NCI-H2227 treated with DMSO at 0.1 percent for 48 hours (cell line): Measurements from ENCODE around the gene MUC6.

ENCODE experiments used
- DNase-seq: peaks from one replicate; lab custom pipeline; 2025; lab: John Stamatoyannopoulos, UW

MUC6 gene

DNA sequence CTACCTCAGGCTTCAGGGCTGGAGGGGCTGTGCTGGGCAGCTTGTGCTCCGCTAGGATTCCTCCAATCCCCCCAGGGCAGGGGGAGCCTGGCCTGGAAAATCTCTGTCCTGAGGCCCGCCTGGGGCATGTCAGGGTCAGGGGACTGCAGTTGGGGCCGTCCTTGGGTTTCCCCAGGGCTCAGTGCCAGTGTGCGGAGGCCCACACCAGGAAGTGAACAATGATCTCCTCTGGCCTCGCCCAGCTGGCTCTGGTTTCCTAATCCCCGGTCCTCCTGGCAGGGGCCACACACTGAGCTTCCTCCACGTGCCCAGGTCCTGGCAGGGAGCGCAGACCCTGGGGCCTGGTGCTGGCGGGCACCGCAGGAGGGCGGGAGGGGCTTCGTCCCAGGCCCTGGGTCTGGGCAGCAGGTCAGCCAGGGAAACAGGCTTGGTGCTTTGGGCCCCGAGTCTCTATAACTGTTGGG, 36.8 kb upstream of the MUC6 start:
- DNase-seq, result no peak

DNA sequence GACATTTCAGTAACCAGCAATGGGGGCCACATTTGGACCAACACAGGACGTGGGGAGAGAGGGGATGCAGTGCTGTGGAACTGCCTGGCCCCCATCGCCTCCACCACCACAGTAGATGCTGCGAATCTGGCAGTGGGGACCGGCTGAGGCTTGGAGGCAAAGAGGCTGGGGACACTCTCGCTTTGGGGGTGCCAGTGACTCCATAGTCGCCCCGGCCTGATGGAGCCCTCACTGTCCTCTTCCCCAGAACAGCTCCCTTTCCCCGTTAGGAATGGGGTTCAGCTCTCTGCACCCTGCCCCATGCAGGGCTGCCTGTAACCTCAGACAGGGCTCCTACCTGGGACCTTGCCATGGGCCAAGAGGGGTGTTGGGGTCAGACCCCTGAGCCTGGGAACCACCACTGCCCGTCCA, 36.3 kb upstream of the MUC6 start:
- DNase-seq, result no peak

DNA sequence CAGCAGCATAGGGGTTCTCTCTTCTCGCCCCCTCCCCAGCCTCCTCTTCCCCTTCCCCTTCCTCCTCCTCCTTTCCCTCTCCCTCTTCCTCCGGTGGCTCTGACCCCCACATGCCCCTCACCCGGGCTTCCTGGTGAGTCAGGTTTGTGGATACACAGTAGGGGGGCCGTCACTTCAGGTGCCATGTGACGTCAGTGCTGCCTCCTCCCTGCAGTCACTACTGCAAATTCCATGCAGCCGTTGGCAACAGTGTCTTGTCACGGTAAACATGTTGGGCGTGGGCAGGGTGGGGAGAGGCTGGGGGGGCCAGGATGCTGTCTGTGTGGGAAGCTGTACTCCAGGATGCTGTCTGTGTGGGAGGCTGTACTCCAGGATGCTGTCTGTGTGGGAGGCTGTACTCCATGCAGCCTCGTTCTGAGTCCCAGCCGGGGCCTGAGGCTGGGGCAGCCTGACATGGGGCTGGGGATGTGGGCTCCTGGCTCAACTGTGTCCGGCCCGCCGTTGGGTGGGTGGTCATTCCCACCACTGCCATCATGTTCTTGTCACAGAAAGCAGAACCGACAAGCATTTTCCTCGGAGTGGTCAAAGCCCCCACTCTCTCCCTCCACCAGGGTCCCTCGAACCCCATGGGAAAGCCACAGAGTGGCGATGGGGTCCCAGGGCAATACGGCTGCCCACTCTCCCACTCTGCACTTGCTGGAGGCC, 35.8 kb upstream of the MUC6 start:
- no peak for DNase-seq

DNA sequence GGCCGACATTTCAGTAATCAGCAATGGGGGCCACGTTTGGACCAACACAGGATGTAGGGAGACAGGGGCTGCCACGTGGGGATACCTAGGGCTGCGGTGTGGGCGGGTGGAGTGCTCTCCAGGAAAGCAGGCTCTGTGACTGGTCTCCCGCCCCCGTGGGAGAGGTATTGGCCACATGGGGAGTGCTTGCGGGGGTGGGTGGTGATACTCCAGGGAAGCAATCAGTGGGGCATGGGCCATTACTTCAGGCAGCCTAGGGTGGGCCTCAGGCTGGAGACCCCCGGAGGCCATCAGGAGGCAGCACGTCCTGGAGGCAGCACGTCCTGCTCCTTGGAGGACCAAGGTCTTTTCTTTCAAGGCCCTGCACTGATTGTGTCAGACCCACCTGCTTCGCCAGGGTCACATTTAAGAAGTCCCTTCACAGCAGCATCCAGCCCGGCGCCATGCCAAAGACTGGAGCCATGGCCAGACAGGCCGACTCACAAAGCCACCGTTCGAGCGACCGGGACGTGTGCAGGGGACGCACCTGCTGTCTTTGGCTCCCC, 35.1 kb upstream of the MUC6 start:
- no peak for DNase-seq

DNA sequence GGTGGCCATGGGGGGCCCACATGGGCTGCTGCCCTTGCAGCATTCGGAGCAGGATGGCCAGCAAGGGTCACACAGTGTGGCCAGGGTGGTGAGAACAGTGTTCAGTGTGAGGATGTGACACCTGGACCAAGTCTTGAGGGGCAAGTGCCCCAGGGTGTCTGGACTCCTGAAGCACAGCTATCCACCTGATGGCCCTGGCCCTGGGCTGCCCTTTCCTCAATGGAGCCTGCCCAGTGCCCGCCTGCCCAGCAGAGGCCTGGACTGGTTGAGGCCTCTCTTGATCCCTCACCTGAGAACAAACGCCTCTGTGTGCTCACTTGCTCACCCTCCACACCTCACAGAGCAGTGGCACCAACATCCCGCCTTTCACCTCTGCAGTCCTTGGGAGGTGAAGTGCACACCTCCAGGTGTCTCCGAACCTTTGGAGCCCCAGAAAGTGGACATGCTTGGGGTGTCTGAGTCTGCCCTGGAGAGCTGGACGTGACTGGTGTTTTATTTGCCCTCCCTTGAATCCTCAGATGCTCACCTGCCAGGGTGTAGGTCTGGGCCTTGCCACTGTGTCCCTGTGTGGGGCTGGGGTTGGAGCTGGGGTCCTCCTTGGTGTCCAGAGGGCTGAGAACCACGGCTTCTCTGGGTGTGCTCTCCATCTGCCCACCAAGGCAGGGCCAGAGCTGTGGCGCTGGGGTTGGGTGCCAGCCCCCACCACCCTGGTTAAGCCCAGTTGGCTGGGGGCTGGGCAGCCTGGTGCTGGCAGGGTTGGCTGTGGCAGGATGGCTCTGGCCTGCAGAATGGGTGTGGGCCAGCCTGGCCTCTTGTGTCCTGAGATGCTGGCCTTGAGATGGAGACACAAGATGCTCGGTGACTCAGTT, 34.3 kb upstream of the MUC6 start:
- no peak for DNase-seq

DNA sequence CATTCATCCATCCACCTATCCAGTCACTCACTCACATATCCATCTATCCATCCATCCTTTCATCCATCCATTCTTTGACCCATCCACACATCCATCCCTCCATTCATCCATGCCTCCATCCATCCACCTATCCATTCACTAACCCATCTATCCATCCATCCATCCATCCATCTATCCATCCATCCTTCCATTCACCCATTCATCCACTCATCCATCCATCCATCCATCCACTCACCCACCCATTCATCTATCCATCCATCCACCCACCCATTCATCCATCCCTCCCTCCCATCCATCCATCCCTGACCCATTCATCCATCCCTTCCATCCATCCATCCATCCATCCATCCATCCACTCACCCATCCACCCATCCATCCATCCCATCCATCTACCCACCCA, 33.2 kb upstream of the MUC6 start:
- no peak for DNase-seq

DNA sequence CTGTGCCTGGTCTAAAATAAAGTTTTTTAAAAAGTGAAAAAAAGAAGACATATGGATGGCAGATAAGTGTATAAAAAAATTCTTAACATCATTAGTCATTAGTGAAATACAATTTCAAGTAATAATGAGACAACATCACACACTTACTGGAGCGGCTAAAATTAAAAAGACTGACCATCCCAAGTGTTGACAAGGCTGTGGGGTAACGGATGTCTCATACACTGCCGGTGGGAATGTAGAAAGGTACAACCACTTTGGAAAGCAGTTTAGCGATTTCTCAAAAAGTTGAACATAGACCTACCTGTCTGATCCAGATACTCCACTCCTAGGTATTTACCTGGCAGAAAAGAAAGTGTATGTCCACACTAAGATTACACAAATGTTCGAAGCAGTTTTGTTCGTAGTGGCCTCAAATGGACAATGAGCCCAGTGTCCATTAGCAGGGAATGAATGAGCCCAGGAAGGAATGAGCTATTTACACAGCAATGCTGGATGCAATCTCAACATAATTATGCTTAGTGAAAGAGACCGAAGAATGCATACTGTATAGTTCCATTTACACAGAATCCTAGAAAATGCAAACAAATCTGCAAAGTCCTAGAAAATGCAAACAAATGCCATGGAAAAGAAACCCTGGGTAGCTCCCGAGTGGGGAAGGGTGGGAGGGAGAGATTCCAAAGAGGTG, 31.4 kb upstream of the MUC6 start:
- no peak for DNase-seq

DNA sequence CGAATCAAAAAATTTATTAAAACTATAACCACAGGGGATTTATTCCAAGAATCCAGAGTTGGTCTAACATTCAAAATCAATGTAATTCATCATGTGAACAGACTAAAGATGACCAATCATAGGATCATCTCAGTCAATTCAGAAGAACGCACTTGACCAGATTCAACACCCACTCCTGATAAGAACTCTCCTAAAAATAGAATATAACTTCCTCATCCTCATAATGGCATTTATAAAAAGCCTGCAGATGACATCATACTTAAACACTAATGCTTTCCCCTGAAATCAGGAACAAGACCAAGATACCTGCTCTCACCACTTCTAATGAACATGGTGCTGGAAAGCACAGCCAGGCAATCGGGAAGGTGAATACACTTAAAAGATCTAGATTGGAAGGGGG, 27.6 kb upstream of the MUC6 start:
- no peak for DNase-seq

DNA sequence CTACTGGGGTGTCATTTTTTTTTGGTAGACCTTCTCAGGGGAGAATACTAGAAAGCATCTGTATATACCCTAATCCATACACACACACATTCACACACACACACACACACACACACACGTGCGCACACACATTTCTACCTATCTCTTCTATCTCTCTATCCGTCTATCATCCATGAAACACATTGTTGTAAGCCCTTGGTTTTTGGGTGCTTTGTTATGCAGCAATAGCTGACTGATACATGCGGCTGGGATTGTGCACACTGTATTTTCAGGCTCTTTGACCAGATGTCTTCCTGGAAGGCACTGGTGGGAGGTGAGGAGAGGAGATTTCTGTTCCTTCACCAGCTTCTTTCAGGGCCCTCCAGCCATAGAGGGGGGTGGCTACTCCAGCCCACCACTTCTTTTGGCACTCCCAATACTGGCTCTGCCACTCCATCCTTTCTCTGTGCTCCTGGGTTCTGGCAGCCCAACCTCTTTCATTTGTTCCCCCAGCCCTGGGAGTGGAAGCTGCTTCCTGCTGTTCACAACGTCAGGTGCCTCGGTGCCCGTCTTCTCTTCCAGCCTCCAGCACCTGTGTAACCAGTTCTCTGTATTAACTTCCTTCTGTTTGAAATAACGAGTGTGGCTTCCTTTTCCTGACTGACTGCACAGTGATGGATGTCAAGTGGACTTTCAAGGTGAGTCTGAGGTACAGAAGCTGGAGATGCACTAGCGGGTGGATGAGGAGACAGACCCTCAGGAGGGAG, 25.7 kb upstream of the MUC6 start:
- no peak for DNase-seq

DNA sequence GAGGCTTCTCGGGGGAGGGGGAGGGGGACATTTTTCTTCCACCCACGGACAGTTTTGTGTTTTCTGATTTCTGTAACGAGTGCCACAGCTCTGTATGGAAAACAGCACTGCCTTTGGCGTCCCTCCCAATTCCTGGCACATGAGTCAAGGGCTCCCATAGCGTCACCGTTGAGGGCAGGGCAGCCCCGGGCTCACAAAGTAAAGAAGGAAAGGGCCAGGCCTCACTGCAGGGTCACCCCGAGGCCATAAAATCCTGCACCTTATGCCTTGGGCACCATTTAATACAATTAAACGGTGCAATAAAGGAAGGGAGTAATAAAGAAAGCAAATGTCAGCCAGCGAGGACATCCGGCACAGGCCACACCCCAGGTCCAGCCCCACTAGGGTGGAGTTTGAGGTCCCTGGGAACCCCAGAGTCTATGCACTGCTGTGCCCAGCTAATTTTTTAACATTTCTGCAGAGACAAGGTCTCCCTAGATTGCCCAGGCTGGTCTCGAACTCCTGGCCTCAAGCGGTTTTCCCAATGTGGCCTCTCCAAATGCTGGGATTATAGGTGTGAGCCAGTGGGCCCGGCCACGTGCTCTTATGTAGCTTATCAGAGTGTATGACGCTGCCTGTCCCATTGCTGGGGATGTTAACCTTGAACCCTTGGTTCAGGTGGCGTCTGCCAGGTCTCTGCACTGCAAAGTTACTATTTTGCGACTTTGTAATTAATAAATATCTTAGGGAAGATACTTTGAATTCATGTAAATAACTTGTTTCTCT, 24.5 kb upstream of the MUC6 start:
- no peak for DNase-seq

DNA sequence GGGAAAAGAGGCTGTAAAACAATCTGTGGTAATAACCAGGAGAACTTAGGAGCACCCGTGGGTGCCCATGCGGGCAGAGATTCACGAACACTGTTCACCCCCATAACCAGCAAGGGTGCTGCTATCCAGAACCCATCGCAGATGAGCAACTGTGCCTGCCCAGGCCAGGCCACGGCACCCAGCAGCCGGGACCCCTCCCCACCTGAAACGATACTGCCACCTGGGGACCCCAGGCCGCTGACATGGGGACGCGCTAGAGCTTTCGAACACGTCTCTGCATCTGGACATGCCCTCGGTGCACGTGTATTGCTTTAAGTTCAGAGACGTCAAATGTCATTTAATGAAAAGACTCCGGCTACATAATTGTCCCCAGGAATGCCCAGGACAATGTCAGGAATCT, 23.9 kb upstream of the MUC6 start:
- no peak for DNase-seq

DNA sequence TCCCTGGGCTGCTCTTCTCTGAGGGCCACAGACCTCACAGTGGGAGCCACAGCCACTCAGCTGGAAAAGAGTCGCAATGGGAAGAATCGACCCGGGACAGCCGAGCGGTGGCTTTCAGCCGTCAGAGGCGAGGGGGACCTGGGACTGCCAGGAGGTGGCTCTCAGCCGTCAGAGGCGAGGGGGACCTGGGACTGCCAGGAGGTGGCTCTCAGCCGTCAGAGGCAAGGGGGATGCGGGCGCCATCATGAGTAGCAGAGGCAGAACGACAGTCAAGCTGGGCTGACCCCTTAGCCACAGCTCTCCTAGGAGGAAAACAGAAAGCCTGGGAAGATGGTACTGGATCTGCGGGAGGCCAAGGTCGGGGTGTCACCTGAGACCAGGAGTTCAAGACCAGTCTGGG, 23.2 kb upstream of the MUC6 start:
- DNase-seq, result no peak

DNA sequence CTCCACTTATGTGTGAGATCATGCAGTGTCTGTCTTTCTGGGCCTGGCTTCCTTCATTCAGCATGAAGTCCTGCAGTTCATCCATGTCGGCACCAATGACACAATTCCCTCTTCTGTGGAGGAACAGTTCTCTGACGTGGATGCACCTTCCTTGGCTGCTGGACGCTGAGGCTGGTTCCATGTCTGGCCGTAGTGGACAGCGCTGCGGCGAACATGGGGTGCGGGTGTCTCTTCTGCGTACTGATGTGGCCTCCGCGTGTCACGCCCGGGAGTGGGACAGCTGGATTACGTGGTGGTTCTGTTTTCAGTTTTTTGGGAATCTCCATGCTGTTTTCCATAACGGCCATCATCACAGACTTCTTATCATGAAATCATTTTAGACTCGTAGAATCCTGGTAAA, 21.3 kb upstream of the MUC6 start:
- no peak for DNase-seq

DNA sequence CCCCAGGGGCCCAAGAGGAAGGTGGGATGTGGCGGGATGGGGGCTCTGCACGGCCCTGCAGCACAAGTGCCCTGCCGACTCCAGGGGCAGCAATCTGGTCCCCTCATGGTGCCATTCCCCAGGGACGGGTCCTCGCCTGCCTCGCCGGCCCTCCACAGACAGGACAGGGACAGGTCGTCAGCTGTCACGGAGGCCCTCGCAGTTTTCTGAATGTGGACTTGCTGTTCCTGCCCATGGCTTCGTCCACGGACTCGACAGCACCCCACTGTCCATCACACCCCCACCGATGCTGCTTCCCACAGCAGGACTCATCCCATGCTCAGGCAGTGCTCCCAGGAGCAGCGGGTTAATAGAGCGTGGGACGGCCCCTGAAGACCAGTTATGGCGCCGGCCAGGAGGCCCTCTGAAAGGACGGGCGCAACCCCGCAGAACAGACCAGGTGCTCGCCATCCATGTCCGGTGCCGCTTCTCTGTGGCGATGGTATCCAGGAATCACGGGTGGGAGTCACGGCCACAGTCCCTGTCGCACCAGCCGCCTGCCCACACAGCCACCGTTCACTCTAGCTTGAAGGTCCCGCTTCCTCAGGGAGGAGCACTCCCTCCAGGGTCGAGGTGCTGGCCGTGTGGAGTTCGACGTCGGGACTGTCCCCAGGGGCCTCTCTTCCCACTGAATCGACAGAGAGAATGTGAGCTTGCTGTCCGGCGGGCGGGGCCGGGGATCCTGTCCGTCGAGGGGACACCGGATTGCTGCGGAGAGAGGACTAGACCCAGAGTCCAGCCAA, 19.7 kb upstream of the MUC6 start:
- no peak for DNase-seq

DNA sequence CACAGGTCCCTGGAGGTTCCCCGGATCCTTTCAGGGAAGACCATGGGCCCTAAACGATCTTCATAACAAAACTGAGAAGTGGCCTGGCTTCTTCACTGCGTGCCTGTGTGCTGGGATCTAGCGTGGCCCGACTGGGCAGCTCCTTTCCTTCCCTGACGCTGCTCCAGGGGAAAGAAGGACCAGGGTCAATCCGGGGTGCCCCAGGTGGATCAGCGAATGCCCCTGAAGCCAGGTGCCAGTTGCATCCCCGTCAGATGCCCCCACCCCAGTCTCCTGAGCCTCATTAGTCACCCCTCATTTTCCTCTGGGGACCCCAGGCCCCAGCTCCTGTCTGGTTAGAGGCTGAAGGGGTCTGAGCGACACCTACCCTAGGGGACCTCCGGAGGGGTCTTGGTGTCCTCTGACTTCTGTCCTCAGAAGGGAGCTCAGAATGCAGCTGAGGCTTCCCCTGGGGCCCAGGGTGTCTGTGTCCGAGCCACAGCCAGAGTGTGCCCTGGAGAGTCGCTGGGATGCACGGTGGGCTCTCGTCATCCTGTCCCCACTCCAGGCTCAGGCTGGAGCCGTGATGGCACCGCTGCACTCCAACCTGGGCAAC, 18.7 kb upstream of the MUC6 start:
- no peak for DNase-seq

DNA sequence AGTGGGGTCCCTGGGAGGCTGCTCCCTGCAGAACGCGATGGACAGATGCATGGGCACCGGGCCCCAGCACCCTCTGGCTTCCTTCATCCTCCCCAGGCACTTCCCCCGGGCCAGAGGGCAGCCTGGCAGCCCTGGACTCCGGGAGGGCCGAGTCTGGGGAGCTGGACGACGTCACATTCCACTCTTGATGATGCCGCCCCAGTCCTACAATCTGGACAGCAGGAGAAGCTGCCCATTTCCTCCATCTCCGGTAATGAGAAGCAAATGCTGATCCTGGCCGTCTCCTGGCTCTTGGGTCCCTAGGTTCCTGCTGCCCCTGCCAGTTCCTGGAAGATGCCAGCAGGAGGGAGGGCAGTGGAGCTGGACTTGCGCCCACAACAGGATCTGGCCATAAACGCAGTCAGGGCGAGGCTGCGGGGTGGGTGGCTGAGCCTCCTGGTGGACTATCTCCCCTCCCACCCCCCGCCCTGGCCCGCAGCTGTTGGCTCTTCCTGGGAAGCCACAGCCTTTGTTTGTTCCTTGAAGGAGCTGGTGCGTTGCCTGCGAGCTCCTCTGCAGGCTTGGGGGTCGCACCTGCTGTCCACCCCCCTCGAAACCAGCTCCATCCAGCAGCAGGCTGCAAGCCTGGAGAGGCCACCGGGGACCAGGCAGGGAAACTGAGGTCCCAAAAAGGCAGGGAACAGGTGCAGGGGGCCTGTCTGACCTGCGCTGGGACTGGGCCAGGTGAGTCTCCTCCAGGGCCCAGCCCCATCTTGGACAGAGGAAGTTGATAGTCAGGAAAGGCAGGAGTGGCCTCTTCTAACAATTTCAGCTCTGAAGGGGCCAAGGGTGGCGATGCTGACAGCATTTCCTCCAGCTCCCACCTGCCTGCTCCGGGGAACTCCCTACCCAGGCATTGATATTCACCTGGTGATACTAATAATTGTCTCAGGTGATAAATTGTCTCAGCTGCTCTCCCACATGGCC, 17.9 kb upstream of the MUC6 start:
- DNase-seq, result no peak

DNA sequence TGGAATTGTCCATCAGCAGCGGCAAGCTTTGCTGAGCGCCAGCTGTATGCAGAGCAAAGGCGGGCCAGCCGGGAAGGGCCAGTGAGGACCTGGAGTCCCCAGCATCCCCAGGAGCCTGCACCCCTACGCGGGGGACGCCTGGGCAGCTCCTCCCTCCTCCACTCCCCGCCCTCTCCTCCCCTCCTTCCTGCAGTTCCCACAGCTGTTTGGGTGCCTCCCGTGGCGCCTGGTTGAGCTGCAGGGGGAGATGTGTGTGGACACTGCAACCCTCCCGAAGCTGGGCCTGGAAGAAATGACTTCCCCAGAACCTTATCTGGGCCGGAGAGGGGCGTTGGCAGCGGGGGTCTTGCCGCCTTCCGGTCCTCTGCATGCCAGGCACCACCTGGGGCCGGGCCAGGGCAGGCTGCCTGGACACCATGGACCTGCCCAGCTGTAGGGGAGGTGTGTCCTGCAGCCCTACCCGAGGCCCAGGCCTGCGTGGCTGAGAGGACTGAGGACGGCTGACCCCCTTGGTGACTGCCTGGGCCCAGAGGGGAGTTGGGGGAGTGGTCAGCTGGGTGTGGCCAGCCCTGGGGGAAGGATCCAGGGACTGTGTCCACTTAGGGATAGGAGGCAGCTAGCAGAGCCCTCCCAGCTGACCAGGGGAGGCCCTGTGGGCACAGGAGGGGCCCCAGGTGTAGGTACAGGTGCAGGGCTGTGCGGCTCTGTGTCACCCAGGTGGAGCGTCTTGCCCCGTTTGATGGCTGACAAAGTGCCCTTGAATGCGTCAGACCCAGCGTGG, 16.8 kb upstream of the MUC6 start:
- DNase-seq, result no peak
